DMS53 treated with DMSO at 0.1 percent for 48 hours (cell line): ENCODE measurements around the gene TTC31.
A peak's percentile ranks its signal among the peaks of the same experiment; 100 is the strongest.

Experiments
- DNase-seq: peaks from one replicate; lab custom pipeline; 2025; ENCODE audit not compliant: unreplicated experiment; lab: John Stamatoyannopoulos, UW

TTC31 gene

DNA sequence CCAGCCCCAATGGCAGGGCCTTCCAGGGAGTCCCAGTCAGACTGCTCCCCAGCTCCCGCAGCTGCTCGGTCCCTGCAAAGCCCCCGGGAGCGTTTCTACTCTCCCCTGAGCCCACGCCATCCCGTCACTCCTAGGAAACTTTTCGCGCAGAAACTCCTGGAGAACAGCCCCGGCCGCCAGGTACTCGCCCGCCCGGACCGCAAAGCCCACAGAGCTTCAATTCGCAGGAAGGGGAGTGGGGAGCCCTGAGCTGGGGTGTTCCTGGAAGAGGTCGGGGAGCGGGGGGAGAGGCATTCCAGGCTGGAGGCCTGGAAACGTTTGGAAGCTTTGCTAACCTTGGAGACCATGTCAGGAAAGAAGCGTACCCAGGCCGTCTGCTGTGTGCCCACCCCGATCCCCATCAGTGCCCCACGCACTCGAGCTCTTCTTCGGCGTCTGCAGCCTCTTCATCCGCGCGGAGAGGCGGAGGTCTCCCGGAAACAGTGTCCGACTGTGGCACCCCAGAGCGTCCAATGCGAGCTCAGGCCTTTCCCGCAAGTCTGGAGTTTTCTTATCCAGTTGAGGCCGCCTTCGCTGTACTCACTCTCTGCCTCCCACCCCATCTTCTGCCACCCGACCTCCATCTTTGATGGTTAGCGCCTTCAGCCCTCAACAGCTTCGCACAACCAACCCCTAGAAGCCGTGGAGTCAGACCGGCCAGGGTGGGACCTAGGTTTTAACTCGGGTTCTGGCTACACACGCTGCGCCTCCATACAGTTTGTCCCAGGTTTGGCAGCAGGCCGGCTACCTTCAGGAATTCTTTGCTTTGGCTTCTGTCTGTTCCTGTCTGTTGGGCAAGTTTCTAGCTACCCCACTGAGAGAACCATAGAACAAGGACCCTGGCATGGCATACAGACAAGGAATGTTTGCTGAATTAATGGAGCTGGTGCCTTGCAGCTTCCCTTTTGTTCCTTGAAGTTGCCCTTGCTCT, 20.9 kb downstream of the TTC31 start:
- DNase-seq = no peak

DNA sequence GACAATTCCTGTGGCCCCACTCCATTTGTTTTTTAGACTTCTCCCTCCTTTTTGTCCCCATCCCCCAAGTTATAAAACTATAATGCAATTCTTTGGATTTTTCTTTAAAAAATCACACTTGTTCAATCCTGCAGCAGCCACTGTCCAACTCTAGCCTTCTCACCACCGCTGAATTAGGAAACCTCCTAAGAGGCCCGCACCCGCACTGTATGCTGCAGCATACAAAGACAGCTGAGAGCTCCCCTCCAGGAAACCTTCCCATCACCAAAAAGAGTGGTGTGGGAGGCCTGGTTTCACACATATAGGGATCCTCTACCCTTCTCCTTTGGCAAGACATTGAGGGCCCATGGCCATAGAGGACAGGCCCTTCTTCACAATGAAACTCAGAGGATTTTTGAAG, 21.7 kb downstream of the TTC31 start:
- DNase-seq = no peak

DNA sequence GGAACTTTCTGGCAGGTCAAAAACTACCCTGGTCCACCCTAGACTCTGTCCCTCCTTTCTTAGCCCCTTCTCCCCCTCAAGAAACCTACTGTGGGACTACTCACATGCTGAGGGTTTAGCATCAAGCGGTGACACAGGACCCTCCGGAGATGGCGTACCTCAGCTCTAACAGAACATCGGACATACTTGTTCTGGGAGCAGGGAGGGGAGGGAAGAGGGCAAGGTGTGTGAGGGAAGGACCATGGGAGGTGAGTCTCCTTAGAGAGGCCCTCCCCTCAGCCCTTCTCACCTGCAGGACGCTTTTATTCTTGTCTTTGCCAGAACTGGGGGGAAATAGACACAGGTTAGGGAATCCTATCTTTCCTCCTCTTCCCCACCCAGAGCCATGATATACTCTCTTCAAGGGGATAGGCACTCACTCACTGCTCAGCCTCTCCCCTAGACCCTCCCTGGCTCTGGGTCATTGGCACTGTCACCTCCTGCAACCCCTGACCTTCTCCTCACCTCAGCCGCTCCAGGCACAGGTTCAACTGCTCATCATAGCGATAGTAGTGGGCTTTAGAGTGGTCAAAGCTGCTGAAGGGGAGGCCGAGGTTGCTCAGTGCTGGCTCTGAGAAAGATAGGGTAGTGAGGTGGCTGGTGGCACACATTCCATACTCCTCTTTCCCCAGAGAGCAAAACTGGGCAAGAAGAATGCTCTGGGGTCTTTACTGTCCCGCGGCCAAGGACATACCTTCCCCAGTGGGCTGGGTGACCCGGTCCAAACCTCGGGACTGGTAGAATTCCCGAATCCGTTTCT, 22.8 kb downstream of the TTC31 start:
- DNase-seq = no peak

DNA sequence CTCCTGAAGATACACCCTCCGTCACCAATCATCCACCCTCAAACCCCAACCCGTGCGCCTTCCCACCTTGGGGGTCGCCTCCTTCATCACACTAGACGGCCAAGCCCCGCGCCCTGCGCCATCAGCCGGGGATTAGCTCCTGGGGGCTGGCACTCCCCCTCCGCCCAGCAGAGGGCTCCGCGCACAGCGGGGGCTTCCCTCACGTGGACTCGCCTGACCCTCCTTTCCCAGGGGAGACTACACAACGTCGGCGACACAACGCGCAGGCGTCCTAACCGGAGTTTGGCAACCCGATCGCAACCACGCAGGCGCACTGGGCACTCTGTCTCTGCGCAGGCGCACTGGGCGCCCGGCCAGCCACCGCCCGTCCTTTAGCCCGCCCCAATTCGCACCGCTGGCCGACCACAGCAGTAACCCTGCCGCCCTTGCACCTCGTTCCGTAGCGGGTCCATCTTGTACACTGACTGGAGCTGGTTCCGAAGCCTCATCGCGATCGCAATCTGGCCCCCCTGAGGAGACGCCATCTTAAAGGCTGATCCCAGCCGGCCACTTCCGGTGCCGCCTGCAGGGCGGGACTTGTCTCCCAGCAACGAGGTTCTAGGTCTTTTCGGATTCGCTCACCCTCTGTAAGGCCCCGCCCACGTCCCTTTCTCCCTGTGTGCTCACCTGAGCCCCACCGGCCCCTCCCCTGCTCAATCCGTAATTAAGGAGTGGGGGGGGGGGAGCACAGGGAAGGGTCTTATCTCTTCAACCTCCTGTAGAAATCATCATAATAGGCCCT, 24.5 kb downstream of the TTC31 start, which contains the start of gene PCGF1:
Gene PCGF1, minus strand, starts transcription at position 551 of the 781 bp plus-strand sequence. Its CDS starts 27 bp downstream, at position 524.
- DNase-seq = peak; percentile 96

DNA sequence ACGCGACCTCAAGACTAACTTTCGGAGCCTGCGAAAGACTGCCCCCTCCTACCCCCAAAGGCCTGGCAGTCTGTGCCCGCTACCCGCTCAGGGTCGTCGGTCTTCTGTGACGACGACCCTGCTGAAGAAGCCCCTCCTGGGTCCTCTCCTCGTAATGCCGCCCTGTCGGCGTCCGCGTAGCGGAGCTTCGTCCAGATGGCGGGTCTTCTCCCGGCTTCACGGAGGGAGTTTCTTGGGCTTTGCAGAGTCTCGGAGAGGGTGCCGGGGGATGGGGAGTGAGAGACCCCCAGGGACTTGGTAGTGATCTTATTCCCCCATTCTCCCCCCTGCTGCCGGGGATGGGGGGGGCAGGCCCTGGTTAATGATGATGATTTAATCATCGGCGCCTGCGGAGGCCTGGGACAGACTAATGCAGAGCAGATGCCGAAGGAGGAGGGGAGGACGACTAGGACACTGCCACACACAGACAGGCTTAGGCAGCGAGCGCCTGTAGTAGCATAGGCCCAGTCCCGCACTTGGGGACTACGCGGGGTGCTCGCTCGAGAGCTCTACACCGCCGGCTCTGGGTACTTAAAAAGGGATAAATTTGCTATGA, 25.1 kb downstream of the TTC31 start:
- DNase-seq = peak; percentile 18

DNA sequence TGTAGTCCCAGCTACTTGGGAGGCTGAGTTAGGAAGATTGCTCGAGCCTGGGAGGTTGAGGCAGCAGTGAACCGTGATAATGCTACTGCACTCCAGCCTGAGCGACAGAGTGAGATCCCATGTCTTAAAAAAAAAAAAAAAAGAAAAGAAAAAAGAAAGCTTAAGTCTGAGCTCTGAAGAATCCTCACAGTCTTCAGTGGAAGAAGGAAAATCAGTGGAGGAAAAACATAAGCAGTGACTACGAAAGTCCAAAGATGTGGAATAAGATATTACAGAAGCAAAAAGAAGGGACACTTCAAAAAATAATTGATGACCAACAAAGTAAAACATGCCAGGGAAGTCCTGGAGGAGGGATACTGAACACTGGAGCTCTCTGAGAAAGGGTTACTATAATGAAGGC, 27.4 kb downstream of the TTC31 start:
- no peak for DNase-seq

DNA sequence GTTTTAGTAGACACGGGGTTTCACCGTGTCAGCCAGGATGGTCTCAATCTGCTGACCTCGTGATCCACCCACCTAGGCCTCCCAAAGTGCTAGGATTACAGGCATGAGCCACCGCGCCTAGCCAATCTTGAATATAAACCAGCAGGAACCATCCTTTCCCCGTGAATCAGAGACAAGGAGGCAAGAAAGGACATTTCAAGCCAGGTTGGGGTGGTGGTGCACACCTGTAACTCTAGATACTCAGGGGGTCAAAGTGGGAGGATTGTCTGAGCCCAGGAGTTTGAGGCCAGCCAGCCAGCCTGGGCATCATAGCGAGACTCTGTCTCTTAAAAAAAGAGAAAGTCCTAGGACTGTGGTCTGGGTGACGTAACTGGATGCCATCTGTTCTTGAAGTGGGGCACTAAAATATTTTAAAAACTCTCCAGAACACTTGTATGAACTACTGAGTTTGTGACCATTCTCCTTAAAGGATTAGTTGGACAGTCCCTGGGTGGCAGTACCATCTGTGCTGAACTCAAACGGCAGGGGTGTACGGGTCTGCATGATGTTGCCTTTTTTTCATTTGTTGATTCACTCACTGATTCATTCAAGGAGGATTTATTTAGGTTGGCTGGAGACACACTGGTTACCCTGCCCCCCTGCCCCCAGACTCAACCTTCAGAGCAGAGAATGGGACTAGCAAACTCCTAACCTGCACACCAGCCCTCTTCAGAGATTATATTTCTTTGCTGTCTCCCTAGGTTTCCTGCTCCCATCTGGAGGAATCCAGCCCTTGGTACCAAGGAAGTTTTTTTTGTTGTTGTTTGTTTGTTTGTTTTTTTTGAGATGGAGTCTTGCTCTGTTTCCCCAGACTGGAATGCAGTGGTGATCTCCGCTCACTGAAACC, 28.5 kb downstream of the TTC31 start:
- DNase-seq = no peak

DNA sequence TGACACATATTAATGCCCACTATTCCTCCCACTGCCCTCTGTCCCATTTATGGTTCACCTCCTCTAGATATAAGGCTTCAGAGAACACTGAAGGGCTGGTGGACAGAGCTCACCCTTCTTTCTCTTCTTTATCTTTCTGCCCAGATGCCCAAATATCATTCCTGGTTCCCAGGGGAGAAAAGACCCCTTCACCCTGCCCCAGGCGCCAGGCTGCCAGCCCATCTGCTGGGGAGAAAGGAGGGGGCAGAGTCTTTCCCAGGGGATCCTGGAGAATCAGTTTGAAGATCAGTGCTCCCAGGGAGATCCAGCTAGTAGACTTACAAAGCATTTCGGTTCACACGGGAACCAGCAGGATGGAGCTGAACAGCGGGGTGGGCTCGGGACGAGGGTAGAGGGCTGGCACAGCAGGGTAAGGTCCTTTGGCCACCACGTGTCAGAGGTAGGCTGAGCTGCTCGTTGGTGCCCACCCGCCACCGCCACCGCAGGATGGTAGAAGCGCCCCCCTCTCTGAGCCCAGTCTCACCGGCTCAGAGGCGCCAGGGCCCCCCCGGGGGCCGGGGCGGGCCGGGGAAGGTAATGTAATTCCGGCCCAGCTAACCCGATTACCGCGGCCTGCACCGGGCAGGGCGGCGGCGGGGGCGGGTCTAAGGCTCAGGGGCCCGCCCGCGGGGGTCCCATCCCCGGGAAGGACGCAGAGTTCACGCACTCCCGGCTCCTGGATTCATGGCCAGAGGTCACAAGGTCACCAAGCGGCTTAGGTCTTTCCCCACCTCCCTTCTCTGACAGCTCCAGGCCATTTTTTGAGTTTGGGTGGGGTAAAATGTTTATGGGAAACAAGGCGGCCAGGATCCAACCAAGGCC, 30.1 kb downstream of the TTC31 start:
- DNase-seq = no peak

DNA sequence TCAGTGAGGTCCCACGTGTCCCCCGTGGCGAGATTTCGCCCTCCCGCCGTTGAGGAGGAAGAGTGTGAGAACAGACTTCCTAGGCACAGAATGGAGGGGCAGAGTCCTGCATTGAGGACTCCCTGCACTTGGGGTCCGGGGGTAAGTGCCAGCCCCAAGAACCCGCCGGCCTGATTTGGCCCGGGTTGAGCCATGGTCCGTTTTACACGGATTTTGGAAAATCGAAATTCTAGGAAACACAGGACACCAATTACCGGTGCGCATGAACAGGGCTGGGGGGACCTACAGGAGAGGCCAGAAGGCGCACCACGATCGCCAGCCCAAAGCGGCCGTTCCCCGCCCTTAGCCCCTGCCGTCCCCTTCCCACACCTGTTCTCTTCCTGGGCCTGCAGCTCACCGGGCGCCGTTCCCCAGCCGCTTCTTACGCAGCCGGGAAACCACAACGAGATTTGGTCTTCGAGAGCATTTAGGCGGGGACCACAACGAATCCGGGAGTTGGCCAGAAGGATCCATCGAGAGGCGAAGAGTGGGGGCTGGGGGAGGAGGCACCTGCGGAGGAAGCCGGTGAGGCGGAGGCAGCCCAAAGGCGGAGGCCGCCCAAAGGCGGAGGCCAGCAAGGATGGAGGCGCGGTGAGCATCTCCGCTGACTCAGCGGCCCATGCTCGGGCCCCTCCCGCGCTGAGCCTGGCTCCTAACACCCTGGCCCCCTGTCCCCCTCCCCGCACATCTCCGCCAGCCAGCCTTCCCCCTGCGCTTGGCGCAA, 30.9 kb downstream of the TTC31 start:
- DNase-seq = no peak

DNA sequence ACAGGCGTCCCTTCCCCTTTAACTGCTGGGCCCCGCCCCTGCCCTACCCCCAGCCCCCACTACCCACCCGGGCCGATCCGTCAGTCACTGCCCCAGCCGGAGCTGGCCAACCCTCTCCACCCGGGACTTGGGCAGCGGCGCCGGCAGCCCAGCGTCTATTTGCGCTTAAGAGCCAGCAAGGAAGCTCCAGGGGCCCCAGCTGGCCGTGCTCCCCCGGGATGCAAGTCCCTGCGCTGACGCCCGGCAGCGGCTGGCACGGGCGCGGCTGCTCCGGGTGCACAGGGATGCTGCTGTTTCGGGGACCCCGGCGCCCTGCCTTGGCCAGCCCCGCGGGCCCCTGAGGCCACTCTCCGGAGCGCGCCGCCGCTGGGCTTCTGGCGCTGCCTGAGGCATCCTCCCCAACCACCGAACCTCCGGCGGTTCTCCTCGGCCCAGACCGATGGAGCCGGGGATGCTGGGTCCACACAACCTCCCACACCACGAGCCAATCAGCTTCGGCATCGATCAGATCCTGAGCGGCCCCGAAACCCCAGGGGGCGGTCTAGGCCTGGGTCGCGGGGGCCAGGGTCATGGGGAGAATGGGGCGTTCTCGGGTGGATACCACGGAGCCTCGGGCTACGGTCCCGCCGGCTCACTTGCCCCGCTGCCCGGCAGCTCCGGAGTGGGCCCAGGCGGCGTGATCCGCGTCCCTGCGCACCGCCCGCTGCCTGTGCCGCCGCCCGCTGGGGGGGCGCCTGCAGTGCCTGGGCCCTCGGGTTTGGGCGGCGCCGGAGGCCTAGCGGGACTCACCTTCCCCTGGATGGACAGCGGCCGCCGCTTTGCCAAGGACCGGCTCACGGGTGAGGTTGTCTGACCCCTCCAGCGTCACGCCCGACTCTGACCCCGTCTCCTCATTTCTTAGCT, 31.7 kb downstream of the TTC31 start, which contains the start of gene TLX2:
Gene TLX2, plus strand, starts transcription at position 83 of the 903 bp plus-strand sequence. Its CDS starts 357 bp downstream, at position 440.
- no peak for DNase-seq

DNA sequence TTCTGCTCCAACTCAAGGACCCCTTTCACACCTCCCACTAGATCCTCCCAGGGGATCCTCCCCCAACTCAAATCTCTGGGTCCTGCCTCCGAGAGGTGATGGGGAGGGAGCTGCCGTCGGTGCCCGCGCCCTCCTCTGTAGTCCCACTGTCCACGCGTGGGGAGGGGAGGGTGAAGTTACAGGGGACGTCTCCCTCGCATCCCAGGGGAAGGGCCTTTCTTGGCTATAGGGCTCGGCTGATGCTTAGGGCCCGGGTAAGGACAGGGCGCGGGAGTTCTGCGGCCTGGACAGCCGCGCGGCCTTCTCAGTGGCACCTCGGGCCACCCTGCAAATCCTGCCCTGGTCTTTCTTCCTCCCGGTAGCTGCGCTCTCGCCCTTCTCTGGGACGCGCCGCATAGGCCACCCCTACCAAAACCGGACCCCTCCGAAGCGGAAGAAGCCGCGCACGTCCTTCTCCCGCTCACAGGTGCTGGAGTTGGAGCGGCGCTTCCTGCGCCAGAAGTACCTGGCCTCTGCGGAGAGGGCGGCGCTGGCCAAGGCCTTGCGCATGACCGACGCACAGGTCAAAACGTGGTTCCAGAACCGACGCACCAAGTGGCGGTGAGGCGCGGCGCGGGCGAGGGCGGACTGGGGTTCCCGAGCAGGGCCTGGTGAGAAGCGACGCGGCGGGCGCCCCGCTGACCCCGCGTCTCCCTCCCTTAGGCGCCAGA, 32.5 kb downstream of the TTC31 start:
- DNase-seq = no peak

DNA sequence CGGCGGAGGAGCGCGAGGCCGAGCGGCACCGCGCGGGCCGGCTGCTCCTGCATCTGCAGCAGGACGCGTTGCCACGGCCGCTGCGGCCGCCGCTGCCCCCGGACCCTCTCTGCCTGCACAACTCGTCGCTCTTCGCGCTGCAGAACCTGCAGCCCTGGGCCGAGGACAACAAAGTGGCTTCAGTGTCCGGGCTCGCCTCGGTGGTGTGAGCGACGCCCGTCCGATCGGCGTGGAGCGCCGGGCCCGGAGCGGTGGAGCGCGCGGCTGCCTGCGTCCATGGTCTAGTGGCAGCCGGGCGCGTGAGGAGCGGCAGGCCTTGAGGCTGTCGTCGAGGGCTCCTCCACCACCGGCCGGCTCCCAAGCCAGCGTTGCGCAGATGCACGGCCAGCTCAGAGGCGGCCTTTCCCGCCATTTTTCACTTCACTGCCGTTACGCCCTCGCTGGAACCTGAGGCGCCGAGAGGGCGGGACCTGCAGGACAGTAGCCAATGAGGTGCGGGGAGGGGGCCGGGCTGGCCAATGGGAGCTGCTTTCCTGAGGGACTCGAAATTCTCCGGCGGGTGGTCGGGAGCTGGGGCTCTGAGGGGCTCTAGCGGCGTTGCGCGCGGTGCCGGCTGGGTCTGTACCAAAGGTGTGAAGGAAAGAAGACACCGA, 33.2 kb downstream of the TTC31 start:
- peak; percentile 52 for DNase-seq

DNA sequence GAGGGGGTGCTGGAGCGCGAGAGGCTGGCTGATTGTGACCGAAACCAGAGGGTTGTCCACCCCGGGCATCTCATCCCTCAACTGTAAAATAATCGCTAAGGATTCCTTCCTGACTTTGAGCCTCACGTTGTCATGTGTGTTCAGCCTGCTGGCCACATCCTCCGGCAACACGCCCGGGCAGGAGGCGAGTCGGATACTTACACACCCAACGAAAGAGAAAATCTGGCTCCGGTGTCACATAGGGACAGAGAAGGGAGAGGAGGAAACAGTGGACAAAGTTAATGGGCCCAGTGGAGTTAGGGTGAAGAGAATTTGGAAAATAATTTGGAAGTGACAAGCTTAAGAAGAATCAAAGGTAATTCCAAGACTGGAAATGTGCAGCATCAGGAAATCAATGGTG, 33.8 kb downstream of the TTC31 start:
- no peak for DNase-seq

DNA sequence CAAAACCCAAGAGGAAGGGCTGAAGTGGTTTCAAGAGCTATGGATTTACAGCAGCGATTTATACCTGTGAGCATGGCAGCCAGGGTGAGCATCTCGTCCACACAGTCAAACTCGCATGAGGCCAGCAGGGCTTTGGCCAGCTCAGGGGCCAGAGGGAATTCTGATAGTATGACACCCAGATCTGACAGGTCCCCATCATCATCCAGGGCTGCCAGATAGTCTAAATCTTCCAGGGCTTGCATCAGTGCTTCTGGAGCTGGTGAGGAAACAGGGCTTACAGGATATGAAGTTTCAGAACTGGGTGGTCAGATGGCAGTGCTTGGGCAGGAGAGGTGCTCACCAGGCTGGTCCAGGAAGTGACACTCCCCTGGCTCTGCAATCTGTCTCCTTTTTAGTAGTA, 39.6 kb downstream of the TTC31 start:
- no peak for DNase-seq

DNA sequence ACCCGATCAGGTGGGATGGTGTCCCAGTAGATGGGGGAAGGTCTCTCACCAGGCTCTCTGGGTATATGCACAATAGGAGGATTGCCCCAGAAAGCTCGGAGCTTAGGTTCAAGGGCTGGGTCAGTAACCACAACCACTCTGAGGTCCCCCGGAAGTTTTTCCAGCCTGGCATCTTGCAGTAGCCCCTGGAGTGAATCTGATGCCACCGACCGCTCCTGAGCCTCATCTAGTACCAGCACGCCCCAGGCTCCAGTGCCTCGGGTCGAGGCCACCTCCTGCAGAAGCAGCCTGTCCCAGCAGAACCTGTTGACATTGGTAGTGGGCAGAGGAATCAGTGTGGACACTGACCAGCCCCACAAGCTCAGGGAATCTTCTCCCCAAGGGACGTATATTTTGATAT, 41.1 kb downstream of the TTC31 start:
- DNase-seq = no peak
